A549 treated with ZK216348 at 1 μM for 4 hours (cell line): ENCODE results near the gene RPS6KL1. TPM values are rescaled to one million over a fixed set of nuclear protein-coding genes. Genes with fewer than 3 reads are reported as not detected.

Source experiments
- total RNA-seq: library from RNA; stranded (reverse); fragments of 200-300 nt; extraction: Qiagen RNA extraction; gene quantifications from 5 replicates; pipeline ENCODE4 v1.2.3, GENCODE V29; 2022; ENCODE audit warnings: low read depth

RPS6KL1 gene
- total RNA-seq = 0.37 to 0.81 TPM (median 0.51 TPM) in 4 of 5 replicates, not detected in the other

GRCh38 chr14:74922752-74923401 lies at the start of gene RPS6KL1:
RPS6KL1 (minus strand) TSS chr14:74923260; CDS start chr14:74921541, 1,719 bp downstream.

GRCh38 chr14:74955229-74956026 lies 32.4 kb upstream of the RPS6KL1 start, which contains the start of gene PGF:
PGF (minus strand) TSS chr14:74955597; CDS start chr14:74955242, 355 bp downstream.

GRCh38 chr14:74881431-74882102 lies 41.5 kb downstream of the RPS6KL1 start, which contains the start of gene DLST:
DLST (plus strand) TSS chr14:74881916; CDS start chr14:74881954, 38 bp downstream.

GRCh38 chr14:74875941-74876913 lies 46.8 kb downstream of the RPS6KL1 start, which contains the start of gene PROX2:
PROX2 (minus strand) TSS chr14:74876145; CDS start chr14:74863834, 12,311 bp downstream.

Other genes with a start within 250 kb of the RPS6KL1 start
- 21.4 to 29.5 TPM (median 25.1 TPM) in 5 replicates for gene AREL1, start 210.2 kb downstream of the RPS6KL1 start, total RNA-seq
- 48.8 to 83.4 TPM (median 50.3 TPM) in 5 replicates for gene FCF1, start 210.1 kb downstream of the RPS6KL1 start, total RNA-seq
- 37.5 to 43.7 TPM (median 41.8 TPM) in 5 replicates for gene YLPM1, start 159.9 kb downstream of the RPS6KL1 start, total RNA-seq
- gene PROX2, start 47.1 kb downstream of the RPS6KL1 start, total RNA-seq = not detected in 5 replicates
- 89.2 to 100 TPM (median 98.2 TPM) in 5 replicates for gene DLST, start 41.3 kb downstream of the RPS6KL1 start, total RNA-seq
- gene PGF, start 32.3 kb upstream of the RPS6KL1 start, total RNA-seq = 2.5 to 4.7 TPM (median 4.1 TPM) in 5 replicates
- 77.2 to 88.8 TPM (median 85.6 TPM) in 5 replicates for gene EIF2B2, start 79.7 kb upstream of the RPS6KL1 start, total RNA-seq
- 13.5 to 20.9 TPM (median 19.3 TPM) in 5 replicates for gene MLH3, start 128.2 kb upstream of the RPS6KL1 start, total RNA-seq
- gene ACYP1, start 140.8 kb upstream of the RPS6KL1 start, total RNA-seq = 22.2 to 34.4 TPM (median 26.1 TPM) in 5 replicates
- gene ZC2HC1C, start 146.4 kb upstream of the RPS6KL1 start, total RNA-seq = 3.9 to 5.3 TPM (median 4.1 TPM) in 5 replicates
- gene NEK9, start 203.8 kb upstream of the RPS6KL1 start, total RNA-seq = 25.2 to 41.2 TPM (median 35.7 TPM) in 5 replicates